HG02970 (cell line): Measurements from ENCODE around the gene PAPPA.

Source experiments
- ATAC-seq: cut with Tn5 transposase; IDR thresholded peaks from one replicate; pipeline ENCODE4 v1.9.1; 2021; ENCODE audit warnings: mild to moderate bottlenecking, moderate library complexity, moderate number of reproducible peaks; ENCODE audit not compliant: unreplicated experiment, low FRiP score

Gene PAPPA

GRCh38 chr9:116178481-116179211 lies 25.1 kb downstream of the PAPPA start:
- no peak for ATAC-seq

- no peak for ATAC-seq
Observed at GRCh38 chr9:116179568-116179967, 26.0 kb downstream of the PAPPA start.

- ATAC-seq = no peak
Observed at GRCh38 chr9:116181853-116182610, 28.4 kb downstream of the PAPPA start.

- no peak for ATAC-seq
Observed at GRCh38 chr9:116182876-116183275, 29.3 kb downstream of the PAPPA start.

GRCh38 chr9:116187570-116188170 lies 34.1 kb downstream of the PAPPA start:
- ATAC-seq = no peak

GRCh38 chr9:116189683-116190082 lies 36.1 kb downstream of the PAPPA start:
- no peak for ATAC-seq

GRCh38 chr9:116190637-116191396 lies 37.2 kb downstream of the PAPPA start:
- no peak for ATAC-seq

GRCh38 chr9:116191576-116192415 lies 38.2 kb downstream of the PAPPA start:
- ATAC-seq = no peak

GRCh38 chr9:116193636-116194035 lies 40.0 kb downstream of the PAPPA start:
- ATAC-seq = no peak

GRCh38 chr9:116196806-116197205 lies 43.2 kb downstream of the PAPPA start:
- ATAC-seq = no peak

- ATAC-seq = no peak
Observed at GRCh38 chr9:116198344-116198743, 44.8 kb downstream of the PAPPA start.

GRCh38 chr9:116202219-116202912 lies 48.8 kb downstream of the PAPPA start:
- no peak for ATAC-seq

GRCh38 chr9:116204252-116204882 lies 50.8 kb downstream of the PAPPA start:
- ATAC-seq = no peak

- ATAC-seq = no peak
Observed at GRCh38 chr9:116207371-116208111, 54.0 kb downstream of the PAPPA start.

GRCh38 chr9:116208417-116209232 lies 55.0 kb downstream of the PAPPA start:
- ATAC-seq = no peak

- no peak for ATAC-seq
Observed at GRCh38 chr9:116209414-116210116, 56.0 kb downstream of the PAPPA start.
